ENCODE data around the gene RNASEH2B.

DNA sequence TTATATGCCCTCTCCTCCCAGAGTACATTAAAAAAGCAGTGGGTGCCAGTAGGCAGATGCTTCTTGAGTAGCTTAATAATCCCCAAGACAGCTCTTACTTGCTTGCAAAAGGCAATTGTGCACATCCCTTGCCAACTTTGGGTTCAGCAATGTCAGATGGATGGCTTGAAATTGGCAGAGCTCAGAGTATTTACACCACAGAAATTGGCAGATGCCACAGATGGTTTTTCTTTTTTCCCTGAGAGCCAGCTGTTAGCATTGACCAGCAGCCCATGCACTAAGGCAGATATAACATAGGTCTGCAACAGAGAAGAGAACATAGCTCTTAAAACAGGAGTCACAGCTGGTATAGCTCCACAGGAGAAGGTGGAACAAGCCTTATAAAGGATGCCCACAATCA is 18.4 kb upstream of the RNASEH2B start:
- TF ChIP-seq, protein P1, sequence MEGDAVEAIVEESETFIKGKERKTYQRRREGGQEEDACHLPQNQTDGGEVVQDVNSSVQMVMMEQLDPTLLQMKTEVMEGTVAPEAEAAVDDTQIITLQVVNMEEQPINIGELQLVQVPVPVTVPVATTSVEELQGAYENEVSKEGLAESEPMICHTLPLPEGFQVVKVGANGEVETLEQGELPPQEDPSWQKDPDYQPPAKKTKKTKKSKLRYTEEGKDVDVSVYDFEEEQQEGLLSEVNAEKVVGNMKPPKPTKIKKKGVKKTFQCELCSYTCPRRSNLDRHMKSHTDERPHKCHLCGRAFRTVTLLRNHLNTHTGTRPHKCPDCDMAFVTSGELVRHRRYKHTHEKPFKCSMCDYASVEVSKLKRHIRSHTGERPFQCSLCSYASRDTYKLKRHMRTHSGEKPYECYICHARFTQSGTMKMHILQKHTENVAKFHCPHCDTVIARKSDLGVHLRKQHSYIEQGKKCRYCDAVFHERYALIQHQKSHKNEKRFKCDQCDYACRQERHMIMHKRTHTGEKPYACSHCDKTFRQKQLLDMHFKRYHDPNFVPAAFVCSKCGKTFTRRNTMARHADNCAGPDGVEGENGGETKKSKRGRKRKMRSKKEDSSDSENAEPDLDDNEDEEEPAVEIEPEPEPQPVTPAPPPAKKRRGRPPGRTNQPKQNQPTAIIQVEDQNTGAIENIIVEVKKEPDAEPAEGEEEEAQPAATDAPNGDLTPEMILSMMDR (IDR thresholded peaks at IDR 0.05): no peak
- TF ChIP-seq POLR2A (IDR thresholded peaks at IDR 0.05): no peak

All from adrenal gland (tissue), 5 donors.